ELR (cell line): ENCODE results near the gene FLT4.
A peak's percentile ranks its signal among the peaks of the same experiment; 100 is the strongest.

ENCODE experiments used
- DNase-seq: peaks from one replicate; pipeline ENCODE4 v3.0.0-alpha.2; 2015; ENCODE audit warnings: low read depth

FLT4 gene

DNA sequence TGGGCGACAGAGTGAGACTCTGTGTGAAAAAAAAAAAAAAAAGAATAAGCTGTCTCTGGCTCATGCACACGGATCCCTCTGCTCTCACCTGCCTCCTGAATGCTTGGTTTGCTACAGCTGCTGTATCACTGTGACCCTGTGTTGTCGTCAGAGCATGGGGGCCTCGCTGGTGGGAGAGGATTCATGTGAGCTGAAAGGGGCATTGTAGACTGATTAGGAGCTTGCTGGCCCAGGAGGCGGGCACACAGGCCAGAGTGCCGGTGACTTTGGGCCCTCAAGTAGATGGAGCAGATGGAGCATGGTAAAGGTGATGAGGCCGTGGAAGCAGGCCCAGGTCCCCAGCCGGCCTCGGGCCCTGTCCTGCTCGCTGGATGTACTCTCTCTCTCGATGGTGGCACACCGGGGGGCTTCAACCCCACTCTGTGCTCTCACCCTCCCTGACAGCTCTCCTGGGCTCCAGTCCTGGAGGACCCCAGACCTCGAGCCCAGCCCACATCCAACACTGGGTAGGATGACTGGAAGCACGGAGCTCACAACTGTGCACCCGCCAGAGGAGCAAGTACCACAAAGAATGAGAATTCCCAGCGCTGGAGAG, 7.1 kb downstream of the FLT4 start:
- no peak for DNase-seq

DNA sequence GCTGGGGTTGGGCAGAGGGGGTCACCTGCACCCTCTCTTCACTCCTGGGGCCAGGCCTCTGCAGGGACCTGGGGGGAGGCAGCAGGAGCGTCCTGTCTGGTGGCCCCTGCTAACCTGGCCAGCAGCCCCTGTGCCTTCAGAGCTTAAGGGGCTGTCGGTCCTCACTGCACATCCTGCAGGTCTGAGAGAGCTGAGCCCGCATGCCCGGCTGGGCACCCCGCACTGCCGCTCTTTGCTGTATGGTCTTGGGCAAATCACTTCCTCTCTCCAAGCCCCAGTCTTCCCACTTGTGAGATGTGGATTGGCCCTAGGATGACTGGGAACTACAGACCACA, 7.9 kb downstream of the FLT4 start:
- no peak for DNase-seq

DNA sequence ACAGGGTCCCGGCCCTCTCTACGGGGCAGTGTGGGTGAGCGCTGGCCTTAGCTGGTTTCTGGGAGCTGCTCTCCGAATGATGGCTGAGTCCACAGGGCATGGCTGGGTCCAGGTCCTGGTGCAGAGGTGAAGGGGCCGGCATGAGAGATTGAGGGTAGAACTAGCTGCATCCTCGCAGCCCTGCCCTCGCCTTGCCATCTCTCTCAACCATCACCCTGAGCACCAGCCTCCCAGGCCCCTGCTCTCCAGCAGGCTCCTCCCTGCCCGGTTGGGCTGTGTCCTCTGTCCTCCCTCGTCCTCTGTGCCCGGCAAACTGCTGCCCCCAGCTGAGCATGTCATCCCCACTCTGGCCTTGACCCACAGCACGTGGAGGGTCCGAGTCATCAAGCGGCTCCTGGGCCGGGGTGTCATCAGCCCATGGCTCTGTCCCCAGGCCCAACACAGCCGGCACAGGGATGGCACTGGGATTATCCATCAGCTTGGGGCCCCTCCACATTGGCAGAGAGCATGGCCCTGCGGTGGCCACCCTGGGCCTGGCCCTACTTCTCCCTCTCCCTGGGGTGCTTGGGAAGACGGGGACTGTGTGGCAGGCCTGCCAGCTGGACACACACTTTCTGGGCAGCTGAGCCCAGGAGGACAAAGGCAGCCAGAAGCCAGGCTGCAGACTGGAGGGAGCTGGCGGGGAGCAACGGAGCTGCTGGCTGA, 8.4 kb downstream of the FLT4 start:
- DNase-seq = no peak

DNA sequence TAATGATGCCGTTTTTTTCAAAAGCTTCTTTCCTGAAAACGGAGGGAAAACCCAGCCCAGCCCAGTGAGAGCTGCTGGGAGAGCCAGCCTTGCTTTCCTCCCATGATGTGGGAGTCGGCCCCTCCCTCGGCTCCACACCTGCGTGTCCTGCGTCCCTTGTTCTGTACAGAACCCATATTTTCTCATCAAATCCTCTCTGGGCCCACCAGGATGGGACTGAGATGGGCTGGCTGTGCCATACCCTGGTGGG, 8.9 kb downstream of the FLT4 start:
- DNase-seq = no peak

GRCh38 chr5:180639741-180640610, 9.4 kb downstream of the FLT4 start:
- DNase-seq = no peak

DNA sequence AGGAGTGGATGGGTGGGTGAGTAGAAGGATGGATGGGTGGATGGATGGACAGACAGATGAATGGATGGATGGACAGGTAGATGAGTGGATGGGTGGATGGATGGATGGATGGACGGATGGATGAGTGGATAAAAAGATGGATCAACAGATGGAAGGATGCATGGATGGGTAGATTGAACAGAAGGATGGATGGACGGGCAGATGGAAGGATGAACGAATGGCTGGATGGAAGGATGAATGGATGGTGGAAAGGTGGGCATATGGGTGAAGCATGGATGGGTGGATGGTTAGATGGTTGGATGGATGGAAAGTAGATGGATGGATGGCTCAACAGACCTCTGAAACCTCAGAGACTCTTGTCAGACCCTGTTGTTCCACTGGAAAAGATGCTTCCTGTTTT, 10.1 kb downstream of the FLT4 start:
- no peak for DNase-seq

GRCh38 chr5:180637962-180638680, 11.3 kb downstream of the FLT4 start:
- DNase-seq = no peak

DNA sequence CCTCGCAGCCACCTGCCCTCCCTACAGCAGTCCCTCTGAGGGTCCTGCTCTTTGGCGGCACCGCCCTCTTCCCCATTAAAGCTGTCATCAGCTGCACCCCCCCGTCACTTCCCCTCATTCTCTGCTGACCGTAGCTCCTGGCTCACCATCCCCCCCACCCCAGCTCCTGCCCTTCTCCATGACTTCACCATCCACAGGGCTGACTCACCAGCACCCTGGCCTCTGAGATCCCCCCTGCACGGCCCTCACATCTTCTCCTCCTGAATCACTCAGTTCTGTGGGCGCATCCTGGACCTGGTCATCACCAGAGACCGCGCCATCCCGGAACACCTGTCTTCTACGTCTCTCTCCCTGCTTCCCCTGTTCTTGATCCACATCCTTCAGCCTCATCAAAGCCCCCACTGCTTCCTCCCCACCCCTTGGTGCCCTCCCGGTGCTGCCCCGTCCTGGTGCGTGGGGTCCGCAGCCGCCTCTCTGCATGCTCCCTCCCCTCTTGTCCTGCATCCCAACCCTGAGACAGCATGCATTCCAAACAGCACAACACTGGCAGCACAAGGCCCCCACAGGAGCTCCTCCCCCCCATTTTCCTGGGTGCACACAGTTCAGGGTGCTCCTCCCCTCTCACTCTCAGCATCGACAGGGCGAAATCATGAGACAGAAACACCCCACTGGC, 12.9 kb downstream of the FLT4 start:
- peak; percentile 68 for DNase-seq

DNA sequence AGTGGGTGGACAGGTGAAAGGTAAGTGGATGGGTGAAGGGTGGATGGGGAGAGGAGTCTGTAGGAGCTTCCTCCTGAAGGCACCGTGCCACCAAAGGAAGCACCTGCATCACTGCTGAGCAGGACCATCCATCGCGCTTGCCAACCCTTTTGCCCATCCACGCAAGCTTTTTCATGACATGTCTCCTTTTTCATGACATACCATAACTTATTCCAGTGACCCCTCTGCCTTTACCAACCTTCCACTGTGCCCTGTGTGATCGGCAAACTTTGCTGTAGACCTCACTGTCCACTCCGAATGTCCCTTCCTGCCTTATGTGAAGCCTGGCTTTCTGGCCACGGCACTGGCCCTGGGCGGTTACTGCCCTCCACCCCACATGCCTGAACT, 13.4 kb downstream of the FLT4 start:
- DNase-seq = no peak

GRCh38 chr5:180633283-180634177, 15.9 kb downstream of the FLT4 start:
- no peak for DNase-seq

- no peak for DNase-seq
Observed at GRCh38 chr5:180632768-180633167, 16.6 kb downstream of the FLT4 start.

DNA sequence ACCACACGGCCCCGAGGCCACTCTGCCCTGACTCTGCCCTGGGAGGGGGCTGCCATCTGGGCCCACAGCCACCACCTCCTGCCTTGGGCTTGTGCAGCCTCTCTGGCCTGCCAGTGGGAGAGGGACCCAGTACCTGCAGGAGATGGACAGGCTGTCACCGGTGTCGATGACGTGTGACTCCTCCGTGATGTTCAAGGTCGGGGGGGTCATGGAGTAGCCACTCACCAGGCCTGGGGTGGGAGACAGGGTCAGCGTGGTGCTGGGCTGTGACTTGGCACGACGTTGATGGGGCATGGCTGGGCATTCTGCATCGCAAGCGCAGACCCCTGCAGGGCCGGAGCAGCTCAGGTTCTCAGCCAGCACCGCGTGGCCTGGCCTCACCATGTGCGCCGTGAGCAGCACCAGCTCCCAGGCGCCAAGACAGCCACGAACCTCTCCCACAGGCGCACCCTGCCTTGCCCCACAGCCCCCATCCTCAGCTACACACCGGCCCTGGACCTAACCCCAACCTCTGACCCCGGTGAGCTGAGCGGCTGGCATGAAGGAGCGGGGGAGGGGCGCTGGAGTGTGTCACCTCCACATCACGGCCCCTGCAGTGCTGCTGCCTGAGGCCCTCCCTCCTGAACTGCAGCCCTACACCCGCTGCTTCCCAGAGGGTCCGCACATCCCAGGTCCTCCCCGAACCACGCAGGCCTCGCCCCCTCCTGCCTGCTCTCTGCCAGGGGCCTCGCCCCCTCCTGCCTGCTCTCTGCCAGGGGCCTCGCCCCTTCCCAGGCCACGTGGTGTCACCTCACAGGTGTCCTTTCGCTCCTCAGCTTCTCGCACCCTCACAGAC, 17.6 kb downstream of the FLT4 start:
- no peak for DNase-seq

DNA sequence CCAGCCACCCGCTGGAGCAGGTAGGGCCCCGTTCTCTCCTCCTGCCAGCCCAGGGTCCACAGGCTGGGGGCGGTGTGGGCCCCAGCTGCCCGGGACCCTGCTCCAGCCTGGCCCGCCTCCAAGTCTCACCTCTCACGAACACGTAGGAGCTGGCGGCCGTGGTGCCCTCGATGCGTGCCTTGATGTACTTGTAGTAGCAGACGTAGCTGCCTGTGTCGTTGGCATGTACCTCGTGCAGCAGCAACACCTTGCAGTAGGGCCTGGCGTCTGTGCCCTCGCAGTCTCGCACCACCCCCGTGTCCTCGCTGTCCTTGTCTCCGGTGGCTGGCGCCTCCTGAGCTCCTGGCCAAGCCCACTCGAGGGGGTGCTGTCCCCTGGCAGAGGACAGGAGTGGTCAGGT, 19.0 kb downstream of the FLT4 start:
- no peak for DNase-seq

DNA sequence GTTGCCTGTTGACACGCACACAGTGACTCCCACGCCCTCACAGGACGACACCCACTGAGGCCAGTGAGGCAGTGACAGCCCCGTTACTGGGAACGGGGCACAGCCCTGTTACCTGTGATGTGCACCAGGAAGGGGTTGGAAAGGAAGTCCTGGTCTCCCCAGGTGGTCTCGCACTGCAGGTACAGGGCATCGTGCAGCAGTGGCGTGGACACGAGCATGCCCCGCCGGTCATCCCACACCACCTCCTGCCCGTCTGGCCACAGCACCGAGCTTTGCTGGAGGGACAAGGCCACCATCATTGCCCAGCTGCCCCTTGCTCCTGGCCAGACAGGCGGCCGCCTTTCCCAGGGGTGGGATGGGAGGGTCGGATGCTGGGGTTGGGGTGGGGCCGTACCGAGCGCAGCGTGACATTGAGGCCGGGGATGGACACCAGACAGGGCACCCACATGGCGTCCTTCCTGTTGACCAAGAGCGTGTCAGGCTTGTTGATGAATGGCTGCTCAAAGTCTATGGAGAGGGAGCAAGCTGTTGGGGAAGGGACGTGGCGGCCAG, 19.5 kb downstream of the FLT4 start:
- no peak for DNase-seq

- DNase-seq = no peak
Observed at GRCh38 chr5:180628827-180629750, 20.3 kb downstream of the FLT4 start.

DNA sequence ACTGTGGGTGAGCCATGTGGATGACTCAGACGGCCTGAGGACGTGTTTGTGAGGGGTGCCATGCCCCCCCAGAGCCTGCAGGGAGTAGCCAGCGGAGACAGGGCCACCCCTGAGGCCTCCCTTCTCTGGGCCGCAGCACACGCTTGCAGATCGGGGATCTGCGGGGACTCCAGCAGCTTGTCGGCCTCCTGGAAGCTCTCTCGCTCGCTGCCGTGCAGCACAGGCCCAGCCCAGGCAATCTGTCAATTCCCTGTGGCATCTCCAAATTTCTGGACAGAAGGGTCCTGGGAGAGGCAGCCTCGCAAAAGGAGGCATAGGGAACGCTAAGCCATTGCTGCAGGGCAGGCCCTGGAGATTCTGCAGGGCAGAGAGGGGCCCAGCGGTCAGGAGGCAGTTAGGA, 21.2 kb downstream of the FLT4 start:
- peak; percentile 11 for DNase-seq

DNA sequence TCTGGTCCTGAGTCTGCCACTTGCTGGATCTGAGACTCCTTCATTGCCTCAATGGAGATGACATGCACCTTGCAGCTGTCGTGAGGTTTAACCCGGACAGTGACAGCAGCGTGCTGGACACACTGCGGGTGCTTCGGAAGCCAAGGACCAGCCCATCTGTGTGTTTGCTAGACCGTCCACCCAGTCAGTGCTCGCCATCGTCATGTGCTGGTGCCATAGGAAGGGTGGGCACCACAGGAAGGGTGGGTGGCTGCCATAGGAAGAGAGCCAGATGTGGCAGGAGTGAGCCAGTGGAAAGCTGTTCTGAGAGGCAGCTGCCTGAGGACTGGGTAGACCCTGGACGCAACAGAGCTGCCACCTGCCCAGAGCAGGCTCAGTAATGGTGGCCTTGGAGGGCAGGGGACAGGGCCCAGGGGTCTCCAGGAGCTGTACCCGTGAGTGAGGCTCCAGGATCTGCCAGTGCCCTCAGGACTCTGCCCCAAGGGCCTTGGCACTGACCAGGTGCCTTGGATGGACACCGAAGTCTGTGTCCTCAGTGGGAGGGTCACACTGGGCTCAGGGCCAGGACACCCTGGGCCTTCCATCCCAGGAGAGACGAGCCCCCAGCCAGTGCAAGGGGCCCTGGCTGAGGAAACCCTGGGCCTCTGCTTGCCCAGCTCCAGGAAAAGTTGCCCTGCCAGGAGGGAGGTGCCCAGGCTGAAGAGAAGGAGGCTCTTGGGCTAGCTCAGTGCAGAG, 21.8 kb downstream of the FLT4 start:
- DNase-seq = no peak

- no peak for DNase-seq
Observed at GRCh38 chr5:180626661-180627385, 22.6 kb downstream of the FLT4 start.
